ENCODE measurements around the gene ALDH7A1.
"Not testable (repeated sequence)": the region's sequence is repeated elsewhere in the genome, so short reads cannot be mapped to it uniquely, and the experiment has no call there.

ALDH7A1 gene

DNA sequence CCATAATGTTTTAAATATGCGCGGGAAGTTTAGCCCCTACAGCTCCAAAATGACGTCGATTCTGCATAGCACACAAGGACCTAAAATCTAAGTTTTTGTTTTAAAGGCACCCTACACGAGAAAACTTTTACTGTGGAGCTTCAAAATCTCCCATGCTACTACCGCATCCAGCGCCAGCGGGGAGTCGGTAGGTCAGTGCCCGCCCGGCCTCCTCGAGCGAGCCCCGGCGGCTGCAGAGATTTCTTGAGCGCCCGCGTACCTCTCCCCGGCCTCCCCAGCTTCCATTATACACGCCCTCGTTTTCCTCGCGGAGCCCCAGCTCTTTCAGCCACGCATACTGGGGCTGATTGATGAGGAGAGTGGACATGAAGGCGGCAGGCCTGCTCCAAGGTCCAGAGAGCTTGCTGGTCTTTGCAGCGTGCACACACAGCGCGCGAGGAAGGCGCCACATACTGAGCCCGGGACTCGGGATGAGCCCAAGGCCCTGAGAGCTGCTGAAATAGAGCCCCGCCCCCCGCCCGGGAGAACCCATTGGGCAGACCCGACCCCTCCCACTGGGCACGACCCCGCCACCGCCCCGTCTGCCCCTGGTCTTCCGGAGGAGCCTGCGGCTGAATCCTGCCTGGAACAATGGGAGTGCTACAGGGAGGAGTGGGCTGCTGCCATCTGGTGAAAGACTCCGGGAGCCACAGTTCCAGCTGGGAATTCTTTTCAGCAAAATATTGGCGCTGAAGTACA lies at the start of gene ALDH7A1:
TSS of gene ALDH7A1 (minus strand) at position 472 of the 738 bp plus-strand sequence. CDS start at position 451, 21 bp downstream.
- peak; percentile 8 for DNase-seq (ENCODE audit: low spot score)

DNA sequence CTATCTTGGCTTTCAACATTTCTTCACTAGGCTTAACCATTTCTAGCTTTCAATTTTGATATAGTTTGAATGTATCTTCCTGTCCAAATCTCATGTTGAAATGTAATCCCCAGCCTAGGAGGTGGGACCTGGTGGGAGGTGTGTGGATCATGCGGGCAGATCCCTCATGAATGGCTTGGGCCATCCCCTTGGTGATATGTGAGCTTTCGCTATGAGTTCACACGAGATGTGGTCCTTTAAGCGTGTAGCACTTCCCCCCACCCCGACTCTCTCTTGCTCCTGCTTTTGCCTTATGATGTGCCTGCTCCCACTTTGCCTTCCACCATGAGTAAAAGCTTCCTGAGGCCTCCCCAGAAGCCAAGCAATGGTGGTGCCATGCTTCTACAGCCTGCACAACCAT lies 46.4 kb upstream of the ALDH7A1 start:
- no peak for DNase-seq (ENCODE audit: low spot score)

DNA sequence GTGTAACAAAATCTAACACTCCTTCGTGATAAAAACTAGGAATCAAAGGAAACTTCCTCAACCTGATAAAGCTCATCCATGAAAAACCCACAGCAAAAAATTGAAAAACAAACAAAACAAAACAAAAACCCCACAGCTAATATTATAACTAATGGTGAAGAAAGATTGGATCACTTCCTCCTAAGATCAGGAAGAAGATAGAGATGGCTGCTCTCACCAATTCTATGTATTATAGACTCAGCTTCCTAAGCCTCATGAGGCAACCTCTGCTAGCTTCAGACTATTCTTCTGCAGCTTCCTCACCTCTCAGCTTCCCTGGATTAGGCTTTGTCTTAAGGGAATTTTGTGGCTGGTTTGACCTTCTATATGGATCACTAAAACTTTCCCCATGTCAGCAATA lies 45.8 kb upstream of the ALDH7A1 start:
- no peak for DNase-seq (ENCODE audit: low spot score)

DNA sequence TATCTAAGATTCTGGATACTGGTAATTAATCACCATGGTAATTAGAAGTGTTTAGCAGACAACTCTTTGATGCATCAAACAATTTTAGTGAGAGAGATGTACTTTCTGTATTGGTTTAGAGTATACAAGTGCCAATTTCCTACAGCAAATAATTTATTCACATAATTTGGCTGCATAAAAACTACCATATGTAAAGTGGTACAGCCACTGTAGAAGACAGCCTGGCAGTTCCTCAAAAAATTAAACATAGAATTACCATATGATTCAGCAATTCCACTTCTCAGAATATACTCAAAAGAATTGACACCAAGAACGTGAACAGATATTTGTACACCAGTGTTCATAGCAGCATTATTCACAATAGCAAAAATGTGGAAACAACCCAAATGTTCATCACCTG lies 41.9 kb upstream of the ALDH7A1 start:
- no peak for DNase-seq (ENCODE audit: low spot score)

DNA sequence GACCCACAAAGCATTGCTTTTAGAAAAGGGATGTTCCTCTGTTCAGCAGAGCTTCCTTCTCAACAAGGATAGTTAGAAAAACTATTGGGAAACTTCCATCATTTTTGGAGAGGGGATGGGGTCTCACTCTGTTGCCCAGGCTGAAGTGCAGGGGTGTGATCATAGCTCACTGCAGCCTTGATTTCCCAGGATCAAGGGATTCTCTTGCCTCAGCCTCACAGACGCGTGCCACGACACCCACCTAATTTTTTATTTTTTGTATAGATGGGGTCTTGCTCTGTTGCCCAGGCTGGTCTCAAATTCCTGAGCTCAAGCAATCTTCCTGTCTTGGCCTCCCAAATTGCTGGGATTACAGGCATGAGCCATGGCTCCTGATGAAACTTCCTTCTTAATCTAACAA lies 40.6 kb upstream of the ALDH7A1 start:
- no peak for DNase-seq (ENCODE audit: low spot score)

DNA sequence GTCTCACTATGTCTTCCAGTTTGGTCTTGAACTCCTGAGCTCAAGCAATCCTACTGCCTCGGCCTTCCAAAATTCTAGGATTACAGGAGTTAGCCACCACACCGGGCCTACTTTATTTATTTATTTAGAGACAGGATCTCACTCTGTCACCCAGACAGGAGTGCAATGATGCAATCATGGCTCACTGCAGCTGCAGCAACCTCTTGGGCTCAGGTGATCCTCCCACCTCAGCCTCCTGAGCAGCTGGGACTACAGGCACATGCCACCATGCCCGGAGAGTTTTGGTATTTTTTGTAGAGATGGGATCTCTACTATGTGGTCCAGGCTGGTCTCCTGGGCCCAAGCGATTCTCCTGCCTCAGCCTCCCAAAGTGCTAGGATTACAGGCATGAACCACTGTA lies 38.5 kb upstream of the ALDH7A1 start:
- no peak for DNase-seq (ENCODE audit: low spot score)

DNA sequence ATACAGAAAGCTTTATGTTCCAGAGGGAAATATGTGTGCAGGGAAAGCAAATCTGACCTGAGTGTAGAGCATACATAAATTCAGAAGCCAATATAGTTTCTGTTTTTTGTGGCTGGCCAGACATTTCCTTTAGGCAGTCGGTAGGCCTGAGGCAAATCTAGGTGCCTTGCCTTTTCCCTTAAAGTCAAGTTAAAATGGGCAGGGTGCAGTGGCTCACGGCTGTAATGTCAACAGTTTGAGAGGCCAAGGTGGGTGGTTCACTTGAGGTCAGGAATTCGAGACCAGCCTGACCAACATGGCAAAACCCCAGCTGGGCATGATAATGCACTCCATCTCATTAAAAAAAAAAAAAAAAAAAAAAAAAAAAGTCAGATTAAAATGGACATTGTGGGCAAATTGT lies 36.9 kb upstream of the ALDH7A1 start:
- DNase-seq (ENCODE audit: low spot score), result no peak

DNA sequence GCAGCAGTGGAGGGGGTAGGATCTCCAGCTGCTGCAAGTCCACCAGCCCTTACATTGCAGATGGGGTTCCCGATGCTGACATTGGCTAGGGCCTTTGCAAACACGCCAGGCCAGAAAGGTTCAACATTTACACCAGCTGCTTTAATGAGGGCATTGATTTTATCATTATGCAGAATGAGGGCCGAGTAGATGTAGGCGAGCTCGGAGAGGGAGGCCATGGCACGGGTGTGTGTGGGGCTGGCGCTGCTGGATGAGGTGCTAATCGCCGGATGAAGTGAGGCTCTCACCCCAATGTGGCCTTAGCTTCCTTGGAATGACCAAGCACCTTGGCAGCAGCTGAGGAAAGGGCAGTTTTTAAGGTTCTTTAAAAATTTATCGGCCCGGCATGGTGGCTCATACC lies 33.1 kb upstream of the ALDH7A1 start:
- DNase-seq (ENCODE audit: low spot score), result no peak

DNA sequence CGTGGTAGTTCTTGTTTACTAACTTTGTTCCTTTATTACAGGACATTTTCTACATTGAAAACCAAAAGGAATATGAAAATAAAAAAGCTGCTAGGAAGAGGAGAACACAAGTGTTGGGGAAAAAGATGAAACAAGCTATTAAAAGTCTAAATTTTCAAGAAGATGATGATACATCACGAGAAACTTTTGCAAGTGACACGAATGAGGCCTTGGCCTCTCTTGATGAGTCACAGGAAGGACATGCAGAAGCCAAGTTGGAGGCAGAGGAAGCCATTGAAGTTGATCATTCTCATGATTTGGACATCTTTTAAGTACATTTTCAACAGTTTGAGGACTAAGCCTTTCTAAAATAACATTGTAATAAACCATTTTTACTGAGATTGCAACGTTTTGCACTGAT lies 29.5 kb upstream of the ALDH7A1 start:
- DNase-seq (ENCODE audit: low spot score), result no peak

DNA sequence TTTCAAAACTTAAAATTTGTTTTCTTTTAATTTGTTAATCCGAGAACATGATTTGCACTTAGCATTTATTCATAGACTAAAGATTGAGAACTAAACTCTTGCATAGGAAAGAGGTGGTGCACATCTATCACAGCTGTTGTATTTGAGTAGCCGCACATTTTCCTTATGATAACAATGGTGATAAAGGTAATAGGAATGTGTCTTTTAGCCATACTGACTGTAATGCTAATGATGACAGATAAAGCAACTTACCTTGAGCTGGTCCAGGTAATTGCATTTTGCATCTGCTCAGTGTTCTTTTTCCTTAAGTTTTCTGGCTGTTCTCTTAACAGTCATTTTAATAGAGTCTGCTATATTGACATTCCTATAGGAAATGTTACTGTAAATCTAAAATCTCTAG lies 24.8 kb upstream of the ALDH7A1 start:
- no peak for DNase-seq (ENCODE audit: low spot score)

DNA sequence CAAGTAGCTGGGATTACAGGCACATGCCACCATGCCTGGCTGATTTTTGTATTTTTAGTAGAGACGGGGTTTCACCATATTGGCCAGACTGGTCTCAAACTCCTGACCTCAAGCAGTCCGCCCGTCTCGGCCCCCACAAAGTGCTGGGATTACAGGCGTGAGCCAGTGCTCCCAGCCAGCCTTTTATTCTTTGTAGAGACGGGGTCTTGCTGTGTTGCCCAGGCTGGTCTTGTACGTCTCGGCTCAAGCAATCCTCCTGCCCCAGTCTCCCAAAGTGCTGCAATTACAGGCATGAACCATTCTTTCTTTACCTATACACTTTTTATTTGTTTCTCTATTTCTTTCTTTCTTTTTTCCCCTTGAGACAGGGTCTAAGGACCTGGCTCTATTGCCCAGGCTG lies 22.6 kb upstream of the ALDH7A1 start:
- DNase-seq (ENCODE audit: low spot score), result not testable (repeated sequence)

DNA sequence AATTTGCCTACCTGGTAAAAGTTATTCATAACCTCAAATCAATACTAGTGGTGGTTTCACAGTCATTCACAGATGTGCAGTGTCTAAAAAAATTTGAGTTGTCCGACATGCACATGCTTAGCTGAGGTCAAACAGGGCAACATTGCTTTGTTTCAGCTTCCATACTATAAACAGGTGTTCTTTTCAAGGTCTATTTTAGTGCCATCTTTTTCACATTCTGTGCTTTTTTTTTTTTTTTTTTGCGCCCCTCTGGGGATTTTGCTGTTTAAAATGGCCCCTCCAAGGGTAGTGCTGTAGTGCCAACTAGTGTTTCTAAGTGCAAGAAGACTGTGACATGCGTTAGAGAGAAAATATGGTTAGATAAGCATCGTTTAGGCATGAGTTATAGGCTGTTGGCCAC lies 20.3 kb upstream of the ALDH7A1 start:
- DNase-seq (ENCODE audit: low spot score), result no peak

DNA sequence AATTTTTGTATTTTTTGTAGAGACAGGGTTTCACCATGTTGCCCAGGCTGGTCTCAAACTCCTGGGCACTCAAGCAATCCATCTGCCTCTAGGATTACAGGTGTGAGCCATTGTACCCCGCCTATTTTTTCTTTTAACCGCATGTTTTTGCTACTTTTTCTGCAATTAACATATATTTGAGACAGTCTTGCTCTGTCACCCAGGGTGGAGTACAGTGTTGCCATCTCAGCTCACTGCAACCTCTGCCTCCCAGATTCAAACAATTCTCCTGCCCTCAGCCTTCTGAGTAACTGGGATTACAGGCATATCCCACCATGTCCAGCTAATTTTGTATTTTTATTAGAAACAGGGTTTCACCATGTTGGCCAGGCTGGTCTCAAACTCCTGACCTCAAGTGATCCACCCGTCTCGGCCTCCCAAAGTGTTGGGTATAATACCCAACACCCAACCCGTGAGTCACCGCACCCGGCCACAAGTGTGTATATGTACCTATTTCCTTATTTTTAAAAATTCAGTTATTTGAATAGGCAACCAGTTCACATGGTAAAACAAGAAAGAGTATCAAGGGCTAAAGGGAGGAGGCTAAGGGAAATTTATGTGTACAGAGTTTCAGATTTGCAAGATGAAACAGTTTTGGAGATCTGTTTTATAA lies 19.0 kb upstream of the ALDH7A1 start:
- DNase-seq (ENCODE audit: low spot score), result no peak

DNA sequence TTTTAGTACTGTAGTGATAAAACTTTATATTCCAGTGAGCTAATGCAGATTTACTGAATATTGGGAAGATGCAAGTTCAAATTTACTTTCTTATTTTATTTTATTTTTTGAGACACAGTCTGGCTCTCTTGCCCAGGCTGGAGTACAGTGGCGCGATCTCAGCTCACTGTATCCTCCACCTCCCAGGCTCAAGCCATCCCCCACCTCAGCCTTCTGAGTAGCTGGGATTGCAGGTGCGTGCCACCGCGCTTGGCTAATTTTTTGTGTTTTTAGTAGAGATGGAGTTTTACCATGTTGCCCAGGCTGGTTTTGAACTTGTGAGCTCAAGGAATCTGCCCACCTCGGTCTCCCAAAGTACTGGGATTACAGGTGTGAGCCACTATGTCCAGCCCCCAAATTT lies 15.6 kb upstream of the ALDH7A1 start:
- DNase-seq (ENCODE audit: low spot score), result no peak

DNA sequence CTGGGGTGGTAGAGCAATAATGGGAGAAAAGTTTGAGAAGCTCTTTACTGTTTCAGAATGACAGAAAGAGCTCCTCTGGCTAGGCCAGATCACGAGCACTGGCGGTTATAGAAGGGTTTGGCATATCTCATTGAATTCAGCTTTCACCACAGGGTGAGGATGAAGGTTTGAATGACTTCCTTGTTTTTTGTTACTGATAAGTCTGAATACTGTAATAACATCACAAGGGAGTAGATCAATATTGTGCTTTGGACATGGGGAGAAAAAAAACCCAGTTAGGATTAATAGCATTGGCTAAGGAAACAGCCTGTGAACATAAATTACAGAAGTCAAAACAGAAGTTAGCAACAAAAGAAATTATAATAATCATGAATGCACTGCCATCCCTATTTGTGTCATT lies 15.1 kb upstream of the ALDH7A1 start:
- no peak for DNase-seq (ENCODE audit: low spot score)

DNA sequence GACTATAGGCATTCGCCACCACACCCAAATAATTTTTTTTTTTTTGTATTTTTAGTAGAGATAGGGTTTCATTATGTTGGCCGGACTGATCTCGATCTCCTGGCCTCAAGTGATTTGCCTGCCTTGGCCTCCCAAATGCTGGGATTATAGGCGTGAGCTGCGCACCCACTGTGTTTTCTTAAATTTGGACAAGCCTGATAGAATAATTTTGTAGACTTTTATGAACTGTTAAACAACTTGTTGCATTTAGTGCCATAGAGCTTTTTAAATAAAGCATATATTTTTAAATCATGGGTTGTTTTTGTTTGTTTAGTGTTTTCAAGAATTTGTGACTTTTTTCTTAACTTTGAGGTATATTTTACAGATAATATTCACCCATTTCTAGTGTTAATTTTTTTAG lies 10.5 kb upstream of the ALDH7A1 start:
- no peak for DNase-seq (ENCODE audit: low spot score)

DNA sequence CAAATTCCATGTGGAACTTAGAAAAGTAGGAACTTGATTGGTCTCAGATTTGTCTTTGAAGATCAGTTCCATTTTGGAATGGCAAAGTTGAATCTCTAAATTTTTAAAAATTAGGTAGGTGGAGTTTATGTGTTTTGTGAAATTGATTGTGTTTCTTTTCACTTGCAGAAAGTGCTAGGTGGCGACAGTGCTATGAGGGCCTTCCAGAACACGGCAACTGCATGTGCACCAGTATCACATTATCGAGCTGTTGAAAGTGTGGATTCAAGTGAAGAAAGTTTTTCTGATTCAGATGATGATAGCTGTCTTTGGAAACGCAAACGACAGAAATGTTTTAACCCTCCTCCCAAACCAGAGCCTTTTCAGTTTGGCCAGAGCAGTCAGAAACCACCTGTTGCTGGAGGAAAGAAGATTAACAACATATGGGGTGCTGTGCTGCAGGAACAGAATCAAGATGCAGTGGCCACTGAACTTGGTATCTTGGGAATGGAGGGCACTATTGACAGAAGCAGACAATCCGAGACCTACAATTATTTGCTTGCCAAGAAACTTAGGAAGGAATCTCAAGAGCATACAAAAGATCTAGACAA lies 8.5 kb upstream of the ALDH7A1 start:
- DNase-seq (ENCODE audit: low spot score), result no peak

DNA sequence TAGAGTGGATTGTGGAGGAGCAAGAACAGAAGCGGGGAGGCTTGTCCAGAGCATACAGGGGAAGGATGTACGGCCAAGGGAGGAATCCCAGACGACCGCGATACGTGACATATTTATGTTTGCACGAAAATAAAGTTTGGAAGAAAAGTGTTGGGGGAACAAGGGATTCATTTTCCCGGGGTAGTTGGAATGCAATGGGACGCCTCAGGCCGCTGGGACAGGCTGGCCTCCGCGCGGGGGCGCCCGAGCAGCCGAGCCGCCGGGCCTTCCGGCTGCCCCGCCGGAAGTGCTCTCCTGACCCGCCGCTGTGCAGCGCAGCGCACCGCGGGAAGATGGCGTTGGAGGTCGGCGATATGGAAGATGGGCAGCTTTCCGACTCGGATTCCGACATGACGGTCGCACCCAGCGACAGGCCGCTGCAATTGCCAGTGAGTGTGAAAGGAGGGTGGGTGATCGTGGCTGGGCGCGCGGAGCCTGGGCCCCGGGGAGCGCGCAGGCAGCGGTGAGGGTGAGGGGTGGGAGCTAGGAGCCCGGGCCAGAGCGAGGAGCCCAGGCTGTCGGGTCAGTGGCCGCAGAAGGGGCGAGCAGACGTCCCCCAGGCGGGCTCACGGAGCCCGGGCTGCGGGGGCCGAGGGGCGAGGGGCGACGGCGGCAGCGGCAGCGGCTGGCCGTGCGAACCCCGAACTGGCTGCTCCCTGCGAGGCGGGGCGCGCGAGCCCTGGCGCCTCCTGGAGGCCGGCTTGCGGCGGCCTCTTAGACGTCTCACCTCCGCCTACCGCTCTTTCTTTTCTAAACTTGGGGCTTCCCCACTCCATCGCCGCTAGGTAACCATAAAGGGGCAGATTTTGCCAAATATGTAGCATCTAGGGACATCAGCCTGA lies 5.9 kb upstream of the ALDH7A1 start, which contains the start of gene PHAX:
TSS of gene PHAX (plus strand) at position 317 of the 881 bp plus-strand sequence. CDS start at position 333, 16 bp downstream.
- peak; percentile 72 for DNase-seq (ENCODE audit: low spot score)

DNA sequence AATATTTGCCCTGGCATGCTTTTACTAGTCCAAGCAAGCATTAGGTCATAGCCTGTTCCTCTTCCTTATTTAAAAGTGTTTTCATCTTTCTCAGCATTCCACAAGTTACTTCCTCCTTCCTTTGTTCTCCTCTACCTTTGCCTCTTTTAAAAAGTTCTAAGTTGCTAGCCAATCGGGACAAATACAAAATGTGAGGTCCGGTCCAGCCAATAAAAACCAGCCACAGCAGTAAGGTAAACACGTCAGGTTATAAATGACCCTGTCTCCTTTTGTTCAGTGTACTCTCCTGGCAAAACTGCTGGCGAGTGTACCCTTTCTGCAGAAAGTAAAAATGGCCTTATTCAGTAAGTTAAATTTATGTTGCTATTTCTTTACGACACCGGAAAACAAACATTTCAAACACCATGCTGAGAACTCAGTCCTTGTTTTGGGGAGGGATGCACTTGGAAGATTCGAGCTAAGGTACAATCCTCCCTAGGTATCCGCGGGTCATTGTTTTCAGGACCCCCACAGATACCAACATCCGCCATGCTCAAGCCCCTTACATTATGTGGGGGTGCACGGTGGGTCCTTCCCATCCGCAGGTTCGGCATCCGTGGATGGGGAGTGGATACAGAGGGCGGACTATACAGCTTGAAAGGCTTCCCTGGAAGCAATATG lies 5.1 kb upstream of the ALDH7A1 start:
- DNase-seq (ENCODE audit: low spot score), result not testable (repeated sequence)

DNA sequence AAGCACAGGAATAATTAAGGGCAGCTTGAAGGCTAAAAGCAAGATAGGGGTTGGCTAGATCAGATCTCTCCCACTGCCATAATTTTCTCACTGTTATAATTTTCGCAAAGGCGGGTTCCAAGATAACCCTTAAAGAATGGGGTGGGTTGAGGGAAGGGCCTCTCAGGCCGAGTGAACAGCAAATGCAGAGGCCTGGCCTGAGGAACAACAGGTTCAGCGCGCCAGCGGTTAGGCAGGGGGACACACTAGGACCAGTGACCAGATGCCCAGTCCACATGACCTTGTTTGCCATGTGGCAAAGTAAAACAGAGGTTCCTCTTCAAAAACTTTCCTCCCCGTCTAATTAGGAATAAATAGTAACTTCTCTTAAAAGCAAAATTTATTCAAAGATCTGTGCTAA lies 4.5 kb upstream of the ALDH7A1 start:
- DNase-seq (ENCODE audit: low spot score), result no peak

DNA sequence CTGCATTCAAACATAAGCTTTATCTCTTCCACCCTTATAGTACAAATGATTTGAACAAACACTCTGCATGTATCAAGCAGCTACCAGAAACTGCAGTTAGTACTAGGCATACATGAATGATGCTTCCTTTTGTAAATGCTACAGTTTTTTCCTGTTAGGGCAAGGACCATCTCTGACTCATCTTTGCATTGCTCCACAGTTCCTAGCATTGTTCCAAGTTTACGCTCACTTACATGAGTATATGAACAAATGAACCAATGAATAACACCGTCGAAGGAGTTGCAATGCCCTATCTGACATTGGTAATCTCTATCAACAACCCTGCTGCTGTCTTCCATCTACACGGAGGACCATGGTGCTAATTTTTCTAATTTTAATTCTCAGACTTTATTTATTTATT lies 2.1 kb upstream of the ALDH7A1 start:
- no peak for DNase-seq (ENCODE audit: low spot score)

All from CD4-positive, alpha-beta T cell treated with Interleukin-15 for 4 hours (primary cell).